Measurements from ENCODE around the gene RERE.

Gene RERE

DNA sequence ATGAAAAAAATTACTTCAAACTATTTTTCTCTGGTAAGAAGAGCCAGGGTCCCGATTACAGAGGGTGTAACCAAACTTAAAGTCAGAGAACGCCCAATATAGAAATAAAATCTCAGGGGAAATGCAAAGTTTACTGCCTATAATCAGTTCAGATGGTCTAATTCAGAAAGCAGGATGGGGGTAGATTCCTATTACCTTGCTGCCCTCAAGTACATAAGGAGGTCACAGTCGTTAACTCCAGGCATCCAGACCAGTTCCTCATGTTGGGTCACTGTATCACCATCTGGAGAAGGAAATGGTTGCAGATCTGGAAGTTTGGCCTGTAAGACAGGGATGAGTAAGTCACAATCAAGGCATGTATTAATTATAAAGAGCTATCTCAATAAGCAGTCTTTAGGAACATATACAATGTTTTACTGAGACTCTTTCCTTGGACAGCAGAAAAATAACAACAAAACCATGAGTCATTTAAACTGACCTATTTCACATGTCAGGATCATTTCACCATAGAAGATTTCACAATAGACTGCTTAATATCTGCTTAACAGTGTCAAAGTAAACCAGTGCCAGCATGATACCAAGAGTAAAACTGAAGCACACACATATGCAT, 320.1 kb downstream of the RERE start:
- Histone ChIP-seq H3K36me3 (ENCODE audit: insufficient read depth, low read length) (peaks cover 37% of the 10 kb centered on the region), H3K9ac (ENCODE audit: low read depth, low read length) (no peak overlapping the region), H3K79me2 (ENCODE audit: insufficient read depth, low read length) (no peaks in the 10 kb centered on the region), H3K9me3 (ENCODE audit: insufficient read depth, low read length, severe bottlenecking) (no peaks in the 10 kb centered on the region), H3K27me3 (ENCODE audit: insufficient read depth, low read length, poor library complexity) (no peaks in the 10 kb centered on the region), H2AFZ (ENCODE audit: low read depth, low read length) (no peak overlapping the region), H4K20me1 (ENCODE audit: insufficient read depth, low read length) (no peaks in the 10 kb centered on the region), H3K4me1 (ENCODE audit: insufficient read depth, low read length) (no peaks in the 10 kb centered on the region), H3K27ac (ENCODE audit: low read length) (no peak overlapping the region), H3K4me3 (ENCODE audit: low read depth in 1 of 2, low read length in 2 of 2) (no peak overlapping the region), H3K4me2 (ENCODE audit: insufficient read depth, low read length) (no peak overlapping the region)
- TF ChIP-seq, protein P1, sequence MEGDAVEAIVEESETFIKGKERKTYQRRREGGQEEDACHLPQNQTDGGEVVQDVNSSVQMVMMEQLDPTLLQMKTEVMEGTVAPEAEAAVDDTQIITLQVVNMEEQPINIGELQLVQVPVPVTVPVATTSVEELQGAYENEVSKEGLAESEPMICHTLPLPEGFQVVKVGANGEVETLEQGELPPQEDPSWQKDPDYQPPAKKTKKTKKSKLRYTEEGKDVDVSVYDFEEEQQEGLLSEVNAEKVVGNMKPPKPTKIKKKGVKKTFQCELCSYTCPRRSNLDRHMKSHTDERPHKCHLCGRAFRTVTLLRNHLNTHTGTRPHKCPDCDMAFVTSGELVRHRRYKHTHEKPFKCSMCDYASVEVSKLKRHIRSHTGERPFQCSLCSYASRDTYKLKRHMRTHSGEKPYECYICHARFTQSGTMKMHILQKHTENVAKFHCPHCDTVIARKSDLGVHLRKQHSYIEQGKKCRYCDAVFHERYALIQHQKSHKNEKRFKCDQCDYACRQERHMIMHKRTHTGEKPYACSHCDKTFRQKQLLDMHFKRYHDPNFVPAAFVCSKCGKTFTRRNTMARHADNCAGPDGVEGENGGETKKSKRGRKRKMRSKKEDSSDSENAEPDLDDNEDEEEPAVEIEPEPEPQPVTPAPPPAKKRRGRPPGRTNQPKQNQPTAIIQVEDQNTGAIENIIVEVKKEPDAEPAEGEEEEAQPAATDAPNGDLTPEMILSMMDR (IDR thresholded peaks at IDR 0.05; ENCODE audit: borderline replicate concordance, extremely low read depth, low read length, poor library complexity, severe bottlenecking) = no peak
- no peak for TF ChIP-seq EZH2 (IDR thresholded peaks at IDR 0.05; ENCODE audit: borderline replicate concordance, low read depth, low read length, severe bottlenecking)
- no peak for DNase-seq
- no peak for ATAC-seq (ENCODE audit: insufficient read depth, low read depth)

DNA sequence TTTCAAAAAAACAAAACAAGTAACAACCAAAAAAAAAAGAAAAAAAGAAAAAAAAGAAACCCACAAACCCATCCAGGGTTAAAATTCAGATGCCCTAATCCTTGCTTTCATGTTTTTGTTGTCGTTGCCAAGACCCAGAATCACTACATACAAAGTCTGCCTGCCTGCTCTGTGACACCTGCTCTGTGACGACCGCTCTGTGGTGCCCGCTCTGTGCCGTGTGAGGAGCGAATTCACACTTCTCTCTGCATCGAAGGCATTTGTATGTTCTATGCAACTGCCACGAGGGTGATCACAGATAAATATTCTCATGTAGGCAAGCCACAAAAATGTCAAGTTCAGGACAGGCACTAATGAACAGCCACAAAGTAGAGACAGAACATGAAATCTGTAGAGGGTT, 321.0 kb downstream of the RERE start:
- no peak overlapping the region for H3K4me3 ChIP-seq (ENCODE audit: low read depth in 1 of 2, low read length in 2 of 2)
- H3K36me3 ChIP-seq (ENCODE audit: insufficient read depth, low read length) = peaks cover 37% of the 10 kb centered on the region
- H3K9me3 ChIP-seq (ENCODE audit: insufficient read depth, low read length, severe bottlenecking) = no peaks in the 10 kb centered on the region
- H3K79me2 ChIP-seq (ENCODE audit: insufficient read depth, low read length) = no peaks in the 10 kb centered on the region
- TF ChIP-seq, protein P1 (IDR thresholded peaks at IDR 0.05; ENCODE audit: borderline replicate concordance, extremely low read depth, low read length, poor library complexity, severe bottlenecking) = no peak
- TF ChIP-seq EZH2 (IDR thresholded peaks at IDR 0.05; ENCODE audit: borderline replicate concordance, low read depth, low read length, severe bottlenecking) = no peak
- no peak overlapping the region for H3K9ac ChIP-seq (ENCODE audit: low read depth, low read length)
- DNase-seq (no peak), ATAC-seq (ENCODE audit: insufficient read depth, low read depth) (no peak)
- H4K20me1 ChIP-seq (ENCODE audit: insufficient read depth, low read length) = no peaks in the 10 kb centered on the region
- H2AFZ ChIP-seq (ENCODE audit: low read depth, low read length) = no peak overlapping the region
- no peak overlapping the region for H3K4me2 ChIP-seq (ENCODE audit: insufficient read depth, low read length)
- H3K4me1 ChIP-seq (ENCODE audit: insufficient read depth, low read length) = no peaks in the 10 kb centered on the region
- no peaks in the 10 kb centered on the region for H3K27me3 ChIP-seq (ENCODE audit: insufficient read depth, low read length, poor library complexity)
- H3K27ac ChIP-seq (ENCODE audit: low read length) = no peak overlapping the region

DNA sequence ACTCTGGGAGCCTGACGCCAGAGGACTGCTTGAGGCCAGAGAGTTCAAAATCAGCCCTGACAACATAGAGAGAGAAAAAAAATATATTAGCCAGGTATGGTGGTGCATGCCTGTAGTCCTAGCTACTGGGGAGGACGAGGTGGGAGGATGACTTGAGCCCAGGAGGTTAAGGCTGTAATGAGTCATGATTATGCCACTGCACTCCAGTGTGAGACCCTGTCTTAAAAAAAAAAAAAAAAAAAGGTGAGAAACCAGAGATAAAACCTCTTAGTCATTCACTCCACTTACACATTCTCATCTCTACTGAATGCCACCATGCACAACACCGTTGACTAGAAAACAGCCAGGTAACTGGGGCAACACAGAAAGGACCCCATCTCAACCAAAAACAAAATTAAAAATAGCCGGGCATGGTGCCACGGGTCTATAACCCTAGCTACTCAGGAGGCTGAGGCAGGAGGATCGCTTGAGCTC, 321.5 kb downstream of the RERE start:
- H3K4me1 ChIP-seq (ENCODE audit: insufficient read depth, low read length) = no peaks in the 10 kb centered on the region
- H4K20me1 ChIP-seq (ENCODE audit: insufficient read depth, low read length) = no peaks in the 10 kb centered on the region
- H3K9ac ChIP-seq (ENCODE audit: low read depth, low read length) = no peak overlapping the region
- H3K4me2 ChIP-seq (ENCODE audit: insufficient read depth, low read length) = no peak overlapping the region
- H3K27me3 ChIP-seq (ENCODE audit: insufficient read depth, low read length, poor library complexity) = no peaks in the 10 kb centered on the region
- H3K27ac ChIP-seq (ENCODE audit: low read length) = no peak overlapping the region
- H3K9me3 ChIP-seq (ENCODE audit: insufficient read depth, low read length, severe bottlenecking) = no peaks in the 10 kb centered on the region
- no peak overlapping the region for H2AFZ ChIP-seq (ENCODE audit: low read depth, low read length)
- no peak for ATAC-seq (ENCODE audit: insufficient read depth, low read depth)
- H3K79me2 ChIP-seq (ENCODE audit: insufficient read depth, low read length) = no peaks in the 10 kb centered on the region
- TF ChIP-seq, protein P1 (IDR thresholded peaks at IDR 0.05; ENCODE audit: borderline replicate concordance, extremely low read depth, low read length, poor library complexity, severe bottlenecking) = no peak
- no peak for TF ChIP-seq EZH2 (IDR thresholded peaks at IDR 0.05; ENCODE audit: borderline replicate concordance, low read depth, low read length, severe bottlenecking)
- H3K36me3 ChIP-seq (ENCODE audit: insufficient read depth, low read length) = peaks cover 37% of the 10 kb centered on the region
- no peak overlapping the region for H3K4me3 ChIP-seq (ENCODE audit: low read depth in 1 of 2, low read length in 2 of 2)
- DNase-seq = no peak
